Stimulated activated CD4-positive, alpha-beta T cell treated with anti-CD3 and anti-CD28 coated beads, TNF-alpha, amount 100 ng/mL, for 48 hours (primary cell): ENCODE data around the gene PCDHGA8.
"Not testable (repeated sequence)": the region's sequence is repeated elsewhere in the genome, so short reads cannot be mapped to it uniquely, and the experiment has no call there.

Experiments used
- DNase-seq, 3 donors: peaks; one replicate each; pipeline ENCODE4 v3.0.0-alpha.2; 2020; ENCODE audit warnings: low read depth in 3 of 3

Gene PCDHGA8

DNA sequence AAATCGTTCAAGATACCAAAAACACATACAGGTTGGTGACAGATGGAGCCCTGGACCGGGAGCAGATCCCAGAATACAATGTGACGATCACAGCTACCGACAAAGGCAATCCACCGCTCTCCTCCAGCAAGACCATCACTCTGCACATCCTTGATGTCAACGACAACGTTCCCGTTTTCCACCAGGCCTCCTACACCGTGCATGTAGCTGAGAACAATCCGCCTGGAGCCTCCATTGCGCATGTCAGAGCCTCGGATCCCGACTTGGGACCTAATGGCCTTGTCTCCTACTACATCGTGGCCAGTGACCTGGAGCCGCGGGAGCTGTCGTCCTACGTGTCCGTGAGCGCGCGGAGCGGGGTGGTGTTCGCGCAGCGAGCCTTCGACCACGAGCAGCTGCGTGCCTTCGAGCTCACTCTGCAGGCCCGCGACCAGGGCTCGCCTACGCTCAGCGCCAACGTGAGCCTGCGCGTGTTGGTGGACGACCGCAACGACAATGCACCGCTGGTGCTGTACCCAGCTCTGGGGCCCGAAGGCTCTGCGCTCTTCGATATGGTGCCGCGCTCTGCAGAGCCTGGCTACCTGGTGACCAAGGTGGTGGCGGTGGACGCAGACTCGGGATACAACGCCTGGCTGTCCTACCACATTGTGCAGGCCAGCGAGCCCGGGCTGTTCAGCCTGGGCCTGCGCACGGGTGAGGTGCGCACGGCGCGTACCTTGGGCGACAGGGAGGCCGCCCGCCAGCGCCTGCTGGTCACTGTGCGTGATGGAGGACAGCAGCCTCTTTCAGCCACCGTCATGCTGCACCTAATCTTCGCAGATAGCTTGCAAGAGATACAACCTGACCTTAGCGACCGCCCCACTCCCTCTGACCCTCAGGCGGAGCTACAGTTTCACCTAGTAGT lies 20.6 kb upstream of the PCDHGA8 start:
- DNase-seq: no peak

- DNase-seq: no peak
Observed at GRCh38 chr5:141373673-141374317, 18.6 kb upstream of the PCDHGA8 start, which contains the start of gene PCDHGA6. Gene PCDHGA6 (plus strand): TSS chr5:141373891. CDS start chr5:141374084, 193 bp downstream.

DNA sequence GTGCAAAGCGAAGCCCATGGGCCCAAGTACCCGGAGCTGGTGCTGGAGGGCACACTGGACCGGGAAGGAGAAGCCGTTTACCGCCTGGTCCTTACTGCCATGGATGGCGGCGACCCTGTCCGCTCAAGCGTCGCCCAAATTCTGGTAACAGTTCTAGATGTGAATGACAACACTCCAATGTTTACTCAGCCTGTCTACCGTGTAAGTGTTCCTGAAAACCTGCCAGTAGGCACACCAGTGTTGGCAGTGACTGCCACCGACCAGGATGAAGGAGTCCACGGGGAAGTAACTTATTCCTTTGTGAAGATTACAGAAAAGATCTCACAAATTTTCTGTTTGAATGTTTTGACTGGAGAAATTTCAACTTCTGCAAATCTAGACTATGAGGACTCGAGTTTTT lies 17.8 kb upstream of the PCDHGA8 start:
- no peak for DNase-seq

GRCh38 chr5:141375444-141376155 lies 16.8 kb upstream of the PCDHGA8 start:
- not testable (repeated sequence) for DNase-seq

DNA sequence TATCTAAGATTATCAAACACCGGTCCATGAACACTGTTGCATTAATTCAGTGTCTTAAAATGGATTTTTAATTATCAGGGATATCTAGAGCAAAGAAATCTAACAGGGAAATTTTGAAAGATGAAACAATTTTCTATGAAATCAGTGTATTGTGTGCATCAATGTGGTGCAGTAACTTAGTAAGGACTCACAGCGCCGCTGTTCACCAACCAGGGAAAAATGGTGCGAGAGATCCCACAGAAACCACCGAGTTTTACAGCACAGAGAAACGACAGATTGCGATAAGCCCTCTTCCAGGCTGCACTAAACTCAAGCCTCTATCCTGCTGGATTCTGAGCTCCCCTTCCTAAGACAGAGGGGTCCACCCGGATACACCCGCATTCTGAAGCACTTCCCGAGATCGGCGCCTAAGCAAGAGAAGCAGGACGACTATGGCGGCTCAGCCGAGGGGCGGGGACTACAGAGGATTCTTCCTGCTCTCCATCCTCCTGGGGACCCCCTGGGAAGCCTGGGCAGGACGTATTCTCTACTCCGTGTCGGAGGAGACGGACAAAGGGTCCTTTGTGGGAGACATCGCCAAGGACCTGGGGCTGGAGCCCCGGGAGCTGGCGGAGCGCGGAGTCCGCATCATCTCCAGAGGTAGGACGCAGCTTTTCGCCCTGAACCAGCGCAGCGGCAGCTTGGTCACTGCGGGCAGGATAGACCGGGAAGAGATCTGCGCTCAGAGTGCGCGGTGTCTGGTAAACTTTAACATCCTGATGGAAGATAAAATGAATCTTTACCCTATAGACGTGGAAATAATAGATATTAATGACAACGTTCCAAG lies 9.8 kb upstream of the PCDHGA8 start, which contains the start of gene PCDHGA7:
Gene PCDHGA7 (plus strand): TSS at position 274 of the 826 bp plus-strand sequence. CDS start 158 bp downstream, at position 432.
- no peak for DNase-seq

DNA sequence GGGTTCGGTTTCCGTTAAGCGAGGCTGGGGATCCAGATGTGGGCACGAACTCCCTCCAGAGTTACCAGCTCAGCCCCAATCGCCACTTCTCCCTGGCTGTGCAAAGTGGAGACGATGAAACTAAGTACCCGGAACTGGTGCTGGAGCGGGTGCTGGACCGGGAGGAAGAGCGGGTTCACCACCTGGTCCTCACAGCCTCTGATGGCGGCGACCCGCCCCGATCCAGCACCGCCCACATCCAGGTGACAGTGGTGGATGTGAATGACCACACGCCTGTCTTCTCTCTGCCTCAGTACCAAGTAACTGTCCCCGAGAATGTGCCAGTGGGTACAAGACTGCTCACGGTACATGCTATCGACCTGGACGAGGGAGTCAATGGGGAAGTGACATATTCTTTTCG lies 9.1 kb upstream of the PCDHGA8 start:
- no peak for DNase-seq

GRCh38 chr5:141384471-141385267 lies 7.8 kb upstream of the PCDHGA8 start:
- no peak for DNase-seq

GRCh38 chr5:141387557-141388311 lies 4.7 kb upstream of the PCDHGA8 start, which contains the start of gene PCDHGB4:
Gene PCDHGB4 (plus strand): TSS chr5:141387698. CDS start chr5:141387885, 187 bp downstream.
- DNase-seq: not testable (repeated sequence)

DNA sequence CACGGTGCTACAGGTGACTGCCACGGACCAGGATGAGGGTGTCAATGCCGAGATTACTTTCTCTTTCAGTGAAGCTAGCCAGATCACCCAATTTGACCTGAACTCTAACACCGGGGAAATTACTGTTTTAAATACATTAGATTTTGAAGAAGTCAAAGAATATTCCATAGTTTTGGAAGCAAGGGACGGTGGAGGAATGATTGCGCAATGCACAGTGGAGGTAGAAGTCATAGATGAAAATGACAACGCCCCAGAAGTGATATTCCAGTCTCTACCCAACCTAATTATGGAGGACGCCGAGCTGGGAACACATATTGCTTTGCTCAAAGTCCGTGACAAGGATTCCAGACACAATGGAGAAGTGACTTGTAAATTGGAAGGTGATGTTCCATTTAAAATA lies 3.8 kb upstream of the PCDHGA8 start:
- DNase-seq: no peak

DNA sequence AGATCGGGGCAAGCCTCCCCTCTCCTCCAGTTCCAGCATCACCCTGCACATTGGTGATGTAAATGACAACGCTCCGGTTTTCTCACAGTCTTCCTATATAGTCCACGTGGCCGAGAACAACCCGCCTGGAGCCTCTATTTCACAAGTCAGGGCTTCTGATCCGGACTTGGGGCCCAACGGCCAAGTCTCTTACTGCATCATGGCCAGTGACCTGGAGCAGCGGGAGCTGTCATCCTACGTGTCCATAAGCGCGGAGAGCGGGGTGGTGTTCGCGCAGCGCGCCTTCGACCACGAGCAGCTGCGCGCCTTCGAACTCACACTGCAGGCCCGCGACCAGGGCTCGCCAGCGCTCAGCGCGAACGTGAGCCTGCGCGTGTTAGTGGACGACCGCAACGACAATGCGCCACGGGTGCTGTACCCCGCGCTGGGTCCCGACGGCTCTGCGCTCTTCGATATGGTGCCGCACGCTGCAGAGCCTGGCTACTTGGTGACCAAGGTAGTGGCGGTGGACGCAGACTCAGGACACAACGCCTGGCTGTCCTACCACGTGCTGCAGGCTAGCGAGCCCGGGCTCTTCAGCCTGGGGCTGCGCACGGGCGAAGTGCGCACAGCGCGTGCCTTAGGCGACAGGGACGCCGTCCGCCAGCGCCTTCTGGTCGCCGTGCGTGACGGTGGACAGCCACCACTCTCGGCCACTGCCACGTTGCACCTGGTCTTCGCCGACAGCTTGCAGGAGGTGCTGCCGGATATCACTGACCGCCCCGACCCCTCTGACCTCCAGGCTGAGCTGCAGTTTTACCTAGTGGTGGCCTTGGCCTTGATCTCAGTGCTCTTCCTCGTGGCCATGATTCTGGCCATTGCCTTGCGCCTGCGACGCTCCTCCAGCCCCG lies 3.0 kb upstream of the PCDHGA8 start:
- no peak for DNase-seq

DNA sequence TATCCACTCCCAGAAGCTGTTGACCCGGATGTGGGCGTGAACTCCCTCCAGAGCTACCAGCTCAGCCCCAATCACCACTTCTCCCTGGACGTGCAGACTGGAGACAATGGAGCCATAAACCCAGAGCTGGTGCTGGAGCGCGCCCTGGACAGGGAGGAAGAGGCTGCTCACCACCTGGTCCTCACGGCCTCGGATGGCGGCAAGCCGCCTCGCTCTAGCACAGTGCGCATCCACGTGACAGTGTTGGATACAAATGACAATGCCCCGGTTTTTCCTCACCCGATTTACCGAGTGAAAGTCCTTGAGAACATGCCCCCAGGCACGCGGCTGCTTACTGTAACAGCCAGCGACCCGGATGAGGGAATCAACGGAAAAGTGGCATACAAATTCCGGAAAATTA lies 834 bp downstream of the PCDHGA8 start:
- DNase-seq: no peak

GRCh38 chr5:141394401-141395187 lies 2.2 kb downstream of the PCDHGA8 start:
- not testable (repeated sequence) for DNase-seq

- DNase-seq: peak in 1 of 3 donors; percentile 24
Observed at GRCh38 chr5:141397756-141398551, 5.5 kb downstream of the PCDHGA8 start, which contains the start of gene PCDHGB5. Gene PCDHGB5 (plus strand): TSS chr5:141397947. CDS start chr5:141398128, 181 bp downstream.

GRCh38 chr5:141398608-141399007 lies 6.2 kb downstream of the PCDHGA8 start:
- DNase-seq: no peak

GRCh38 chr5:141399555-141400258 lies 7.3 kb downstream of the PCDHGA8 start:
- DNase-seq: no peak
